Stimulated activated CD8-positive, alpha-beta memory T cell treated with anti-CD3 and anti-CD28 coated beads, Interleukin-4, amount 100 ng/mL, for 1 hour (primary cell): ENCODE measurements around the gene SLC1A1.
"Not testable (repeated sequence)": the region's sequence is repeated elsewhere in the genome, so short reads cannot be mapped to it uniquely, and the experiment has no call there.

Source experiments
- DNase-seq, 2 donors: peaks; one replicate each; pipeline ENCODE4 v3.0.0-alpha.2; 2020; ENCODE audit warnings: low read depth in 2 of 2, low spot score in 1 of 2

Gene SLC1A1

DNA sequence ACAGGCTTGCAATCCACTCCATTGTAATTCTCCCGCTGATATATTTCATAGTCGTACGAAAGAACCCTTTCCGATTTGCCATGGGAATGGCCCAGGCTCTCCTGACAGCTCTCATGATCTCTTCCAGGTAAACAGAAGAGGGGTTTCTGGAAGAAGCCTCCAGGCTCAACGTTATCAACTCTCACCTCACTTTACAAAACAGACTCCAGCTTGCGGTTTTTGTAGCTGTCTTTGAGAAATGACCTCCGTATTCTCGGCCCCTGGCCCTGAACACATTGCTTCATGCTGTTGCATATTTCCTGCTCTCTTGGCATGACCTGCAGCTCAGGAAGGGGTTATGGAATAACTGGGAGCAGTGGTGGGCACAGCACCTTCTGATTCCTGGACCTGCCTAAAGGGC, 85.7 kb downstream of the SLC1A1 start:
- no peak for DNase-seq

DNA sequence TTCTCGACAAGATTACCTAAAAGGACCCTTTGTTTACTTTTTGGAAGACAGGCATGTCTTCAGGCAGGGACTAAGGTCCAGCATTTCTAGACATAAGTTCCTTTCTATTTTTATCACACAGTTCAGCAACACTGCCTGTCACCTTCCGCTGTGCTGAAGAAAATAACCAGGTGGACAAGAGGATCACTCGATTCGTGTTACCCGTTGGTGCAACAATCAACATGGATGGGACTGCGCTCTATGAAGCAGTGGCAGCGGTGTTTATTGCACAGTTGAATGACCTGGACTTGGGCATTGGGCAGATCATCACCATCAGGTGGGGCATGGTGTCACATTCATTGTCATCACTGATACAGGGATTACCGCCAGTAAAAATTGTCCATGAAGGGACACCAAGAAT, 86.2 kb downstream of the SLC1A1 start:
- DNase-seq = no peak

DNA sequence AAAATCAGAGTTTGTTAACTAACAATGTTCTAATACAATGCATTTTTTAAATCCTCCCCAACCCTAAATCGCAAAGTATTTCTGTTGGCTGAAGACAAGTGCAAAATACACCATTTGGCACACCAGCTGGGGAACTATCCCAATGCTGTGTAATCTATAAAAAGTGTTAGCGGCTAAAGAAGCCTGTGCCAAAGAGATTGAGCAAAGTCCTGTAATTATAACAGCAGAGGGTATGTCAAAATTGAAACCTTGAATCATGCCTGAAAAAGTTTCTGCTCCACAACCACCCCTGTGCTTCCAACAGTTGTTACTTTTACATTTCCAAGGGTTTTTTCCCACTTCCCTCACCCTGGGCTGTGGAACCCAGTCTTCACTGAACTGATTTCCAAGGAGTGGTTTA, 88.7 kb downstream of the SLC1A1 start:
- DNase-seq = no peak

DNA sequence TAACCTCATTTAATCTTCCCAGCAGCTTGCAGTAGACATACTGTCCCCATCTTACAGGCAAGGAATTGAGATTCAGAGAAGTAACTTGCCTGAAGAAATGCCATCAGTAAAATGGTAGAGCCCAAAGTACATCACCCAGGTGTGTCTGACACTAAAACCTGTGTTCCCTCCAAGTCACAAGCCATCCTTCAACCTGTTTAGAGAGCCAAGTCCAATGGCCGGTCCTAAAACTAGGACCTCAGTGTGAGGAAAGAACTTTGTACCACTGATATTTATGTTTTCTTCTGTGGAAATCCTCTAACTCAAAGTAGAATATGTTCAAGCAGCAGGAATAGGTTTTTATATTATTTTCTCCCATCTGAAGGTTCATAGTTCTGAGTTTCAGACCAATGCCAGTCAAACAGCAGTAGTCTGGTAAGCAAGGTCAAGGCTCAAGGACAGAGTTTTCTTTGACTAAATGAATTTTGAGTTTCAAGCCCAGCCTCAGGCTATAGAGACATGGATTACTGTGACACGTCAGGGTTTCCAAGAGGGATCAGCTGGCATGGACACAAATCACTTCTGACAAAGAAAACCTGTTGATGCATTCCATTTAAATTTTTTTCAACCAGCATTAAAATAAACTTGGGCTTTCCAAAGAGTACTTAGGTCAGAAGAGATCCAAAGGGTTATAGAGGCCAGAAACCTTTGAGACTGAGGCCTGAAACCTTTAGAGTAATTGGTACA, 90.9 kb downstream of the SLC1A1 start:
- DNase-seq = no peak

DNA sequence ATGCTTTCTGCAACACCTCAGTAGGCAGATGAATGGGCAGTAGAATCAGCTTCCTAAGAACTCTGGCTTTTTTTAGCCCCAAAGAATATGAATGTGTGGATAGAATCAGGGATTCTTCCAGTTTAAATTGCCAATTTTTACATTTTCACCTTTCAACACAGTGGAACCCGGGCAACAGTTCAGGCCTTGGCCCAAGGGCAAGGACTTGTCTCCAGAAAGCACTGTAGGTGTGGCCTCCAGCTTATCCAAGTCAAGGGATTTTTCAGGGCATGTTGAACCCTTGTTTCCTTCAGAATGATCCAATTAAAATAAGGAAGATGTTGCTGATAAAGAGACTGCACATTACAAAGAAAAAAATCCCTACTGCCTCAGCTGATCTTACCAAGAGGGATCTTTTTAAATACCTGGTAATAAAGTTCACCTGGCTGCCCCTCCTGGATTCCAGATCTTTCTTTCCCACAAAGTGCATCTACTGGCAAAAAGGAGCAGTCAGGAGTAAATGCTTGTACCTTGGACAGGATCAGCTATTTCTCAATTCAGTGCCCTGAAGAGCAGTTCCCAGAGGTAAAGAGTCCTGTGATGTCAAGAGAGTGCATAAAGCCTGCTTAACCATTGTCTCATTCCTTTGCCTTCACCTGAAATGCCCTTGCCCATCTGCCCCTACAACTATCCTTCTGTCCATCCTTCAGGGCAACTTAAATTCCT, 91.7 kb downstream of the SLC1A1 start:
- no peak for DNase-seq

DNA sequence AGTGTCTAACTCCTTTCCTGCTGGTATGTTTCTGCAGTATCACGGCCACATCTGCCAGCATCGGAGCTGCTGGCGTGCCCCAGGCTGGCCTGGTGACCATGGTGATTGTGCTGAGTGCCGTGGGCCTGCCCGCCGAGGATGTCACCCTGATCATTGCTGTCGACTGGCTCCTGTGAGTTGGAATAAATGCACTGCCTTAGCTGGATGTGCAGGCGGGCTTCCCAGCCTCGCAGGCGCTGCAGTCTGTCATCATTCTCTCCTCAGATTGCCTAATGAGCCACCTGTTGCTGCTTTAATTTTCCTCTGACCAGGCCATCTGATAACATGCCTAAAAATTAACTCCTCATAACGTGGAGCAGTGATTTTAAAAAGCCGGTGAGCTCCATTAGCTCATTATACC, 92.7 kb downstream of the SLC1A1 start:
- DNase-seq = no peak

DNA sequence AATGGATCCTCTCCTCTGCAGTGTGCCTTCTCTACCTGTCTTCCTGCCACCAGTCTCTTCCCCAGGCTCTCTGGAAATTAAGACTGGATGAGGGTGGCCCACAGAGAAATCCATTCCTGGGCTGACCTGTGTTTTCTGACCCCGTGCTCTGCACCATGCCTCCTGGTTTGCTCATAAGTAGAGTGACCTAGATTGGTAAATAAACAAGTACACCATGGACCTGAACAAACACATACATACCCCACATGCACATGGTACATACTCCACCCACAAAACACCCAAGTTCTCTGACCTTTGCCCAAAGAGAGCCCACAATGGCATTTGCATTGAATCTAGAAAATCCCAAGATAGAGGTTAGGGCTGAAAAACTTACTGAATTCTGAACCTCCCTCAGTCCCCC, 94.4 kb downstream of the SLC1A1 start:
- no peak for DNase-seq

DNA sequence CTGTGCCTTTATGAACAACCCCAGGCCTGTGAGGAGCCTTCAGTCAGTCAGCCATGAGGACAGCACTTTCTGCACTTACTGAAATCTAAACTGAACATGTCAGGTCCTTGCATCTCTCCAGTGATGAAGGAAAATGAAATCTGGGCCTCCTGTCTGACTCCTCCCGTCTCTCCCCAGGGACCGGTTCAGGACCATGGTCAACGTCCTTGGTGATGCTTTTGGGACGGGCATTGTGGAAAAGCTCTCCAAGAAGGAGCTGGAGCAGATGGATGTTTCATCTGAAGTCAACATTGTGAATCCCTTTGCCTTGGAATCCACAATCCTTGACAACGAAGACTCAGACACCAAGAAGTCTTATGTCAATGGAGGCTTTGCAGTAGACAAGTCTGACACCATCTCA, 94.9 kb downstream of the SLC1A1 start:
- DNase-seq = no peak

DNA sequence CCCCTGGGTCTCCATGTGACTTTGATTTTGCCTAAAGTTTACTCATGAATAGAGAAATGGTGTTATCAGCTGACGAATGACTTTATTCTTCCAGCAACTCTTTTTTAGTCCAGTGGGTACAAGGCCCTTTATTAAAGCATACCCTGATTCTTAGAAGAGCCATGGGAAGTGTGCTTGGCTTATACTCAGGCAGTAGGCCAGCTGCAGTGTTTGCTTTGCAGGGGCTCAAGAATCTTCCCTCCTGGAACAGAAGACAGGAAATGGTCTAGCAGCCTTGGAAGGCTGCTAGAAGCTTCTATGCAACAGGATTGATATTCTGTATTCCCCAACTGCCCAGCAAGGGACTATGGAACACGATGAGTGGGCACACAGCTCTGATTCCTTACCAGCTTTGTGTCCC, 98.5 kb downstream of the SLC1A1 start:
- no peak for DNase-seq

DNA sequence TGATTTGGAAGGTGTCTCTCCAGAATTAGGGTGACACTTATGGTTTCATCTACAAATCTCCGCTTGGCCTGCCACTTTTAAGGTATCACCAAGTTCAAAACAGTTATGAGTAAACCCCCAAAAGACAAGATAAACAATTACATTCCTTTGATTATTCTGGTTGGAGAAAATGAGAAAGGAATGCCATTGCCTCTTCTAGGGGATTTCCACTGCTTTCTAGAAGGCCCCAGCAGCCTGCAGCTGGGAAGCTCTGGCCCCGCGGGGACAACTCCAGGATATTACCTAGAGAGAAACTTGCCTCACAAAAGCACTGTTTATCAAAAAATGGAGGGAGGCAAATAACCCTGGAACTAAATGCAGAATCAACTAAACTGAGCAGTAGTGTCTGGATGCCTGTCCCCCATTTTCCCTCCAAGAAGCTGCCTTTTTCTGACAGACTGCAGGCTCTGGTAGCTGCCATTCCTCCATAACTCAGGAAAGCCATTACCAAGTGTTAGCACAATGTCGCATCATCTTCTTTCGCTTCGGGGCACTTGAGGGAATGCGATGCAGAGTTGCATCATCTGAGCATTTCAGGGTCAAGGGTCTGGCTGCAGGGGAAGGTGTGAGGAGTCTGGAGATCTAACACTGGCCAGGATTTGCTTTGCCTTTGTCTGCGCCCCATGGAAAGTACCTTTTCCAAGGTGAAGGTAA, 100.3 kb downstream of the SLC1A1 start:
- DNase-seq = no peak

DNA sequence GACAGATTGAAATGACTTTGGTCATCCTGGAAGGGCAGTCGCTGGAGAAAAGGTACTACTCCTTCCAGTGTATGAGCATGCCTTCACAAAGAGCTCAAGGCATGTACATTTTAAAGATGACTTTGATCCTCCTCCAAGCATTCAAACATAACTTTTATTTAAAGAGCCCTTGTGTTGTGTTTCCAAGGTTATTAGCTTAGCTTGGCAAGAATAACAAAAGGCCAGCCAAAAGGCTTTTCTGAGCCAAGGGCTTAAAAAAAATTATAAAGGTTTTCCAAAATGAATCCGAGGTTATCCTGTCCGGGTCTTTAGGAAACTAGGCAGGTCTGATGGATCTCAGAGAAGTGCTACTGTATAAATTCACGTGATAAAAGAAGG, 100.8 kb downstream of the SLC1A1 start:
- DNase-seq = no peak

DNA sequence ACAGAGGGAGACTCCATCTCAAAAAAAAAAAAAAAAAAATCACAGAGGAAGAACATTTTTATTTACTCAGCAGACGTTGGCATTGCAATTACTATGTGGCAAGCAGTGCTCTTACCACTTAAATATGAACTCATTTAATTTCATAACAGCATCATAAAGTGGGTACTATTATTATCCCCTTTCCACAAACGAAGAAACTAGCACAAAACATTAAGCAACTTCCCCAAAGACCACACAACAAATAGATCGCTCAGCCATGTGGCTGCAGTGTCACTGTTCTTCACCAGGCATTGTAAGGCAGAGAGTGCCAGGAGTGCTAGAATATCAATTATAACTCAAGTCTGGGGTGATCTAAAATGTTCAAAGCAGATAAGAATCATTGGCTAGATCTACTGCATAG, 102.0 kb downstream of the SLC1A1 start:
- DNase-seq = no peak

DNA sequence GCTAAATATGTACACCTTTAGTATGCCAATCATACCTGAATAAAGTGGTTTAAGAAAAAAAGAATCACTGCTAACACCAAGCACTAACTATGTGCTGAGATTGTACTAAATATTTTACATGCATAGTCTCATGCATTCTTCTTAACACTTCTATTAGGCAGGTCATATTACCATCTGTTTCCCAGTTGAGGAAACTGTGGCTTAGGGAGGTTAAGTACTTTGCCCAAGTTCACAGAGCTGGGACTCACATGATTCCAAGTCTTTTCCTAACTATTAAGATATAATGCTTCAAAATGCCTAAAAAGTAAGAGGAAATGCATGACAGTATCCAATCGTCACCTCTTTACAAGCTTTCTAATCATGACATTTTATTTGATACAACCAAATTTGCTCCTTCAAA, 102.6 kb downstream of the SLC1A1 start:
- DNase-seq = no peak

DNA sequence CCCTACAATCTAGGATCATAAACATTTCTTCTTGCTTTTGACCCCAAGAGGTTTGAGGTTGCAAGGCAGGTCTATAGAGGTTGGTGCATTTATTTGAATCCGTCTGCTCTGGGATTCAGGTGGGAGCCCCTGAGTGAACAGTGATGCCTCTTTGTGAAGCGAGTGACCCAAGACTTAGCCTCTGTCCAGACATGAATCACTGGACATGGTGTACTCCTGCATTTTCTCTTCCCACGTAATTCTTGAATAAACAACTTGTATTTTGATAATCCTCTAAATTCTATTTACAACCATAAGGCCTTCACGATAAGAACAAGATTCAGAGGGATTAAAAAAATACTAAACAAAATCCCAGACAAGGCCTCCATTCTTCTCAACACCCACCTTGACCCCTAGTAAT, 104.3 kb downstream of the SLC1A1 start:
- DNase-seq = no peak

DNA sequence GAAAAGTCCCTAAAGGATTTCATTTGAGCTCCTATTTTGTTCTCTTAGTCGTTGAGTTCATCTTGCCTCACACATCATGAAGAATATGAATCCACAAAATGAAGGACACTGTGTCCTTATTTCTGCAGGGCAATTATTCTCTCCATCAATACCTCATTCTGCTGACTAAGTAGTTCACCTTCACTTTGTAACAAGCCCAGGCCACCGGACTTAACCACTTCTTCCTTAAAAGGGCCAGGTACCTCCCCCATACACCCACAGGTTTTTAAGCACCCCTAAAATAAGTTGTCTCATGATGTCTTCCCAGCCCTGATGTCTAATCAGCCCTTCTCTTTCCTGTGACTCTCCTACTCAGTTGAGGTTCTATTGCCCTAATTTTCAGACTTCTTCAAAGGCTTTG, 104.7 kb downstream of the SLC1A1 start:
- no peak for DNase-seq

DNA sequence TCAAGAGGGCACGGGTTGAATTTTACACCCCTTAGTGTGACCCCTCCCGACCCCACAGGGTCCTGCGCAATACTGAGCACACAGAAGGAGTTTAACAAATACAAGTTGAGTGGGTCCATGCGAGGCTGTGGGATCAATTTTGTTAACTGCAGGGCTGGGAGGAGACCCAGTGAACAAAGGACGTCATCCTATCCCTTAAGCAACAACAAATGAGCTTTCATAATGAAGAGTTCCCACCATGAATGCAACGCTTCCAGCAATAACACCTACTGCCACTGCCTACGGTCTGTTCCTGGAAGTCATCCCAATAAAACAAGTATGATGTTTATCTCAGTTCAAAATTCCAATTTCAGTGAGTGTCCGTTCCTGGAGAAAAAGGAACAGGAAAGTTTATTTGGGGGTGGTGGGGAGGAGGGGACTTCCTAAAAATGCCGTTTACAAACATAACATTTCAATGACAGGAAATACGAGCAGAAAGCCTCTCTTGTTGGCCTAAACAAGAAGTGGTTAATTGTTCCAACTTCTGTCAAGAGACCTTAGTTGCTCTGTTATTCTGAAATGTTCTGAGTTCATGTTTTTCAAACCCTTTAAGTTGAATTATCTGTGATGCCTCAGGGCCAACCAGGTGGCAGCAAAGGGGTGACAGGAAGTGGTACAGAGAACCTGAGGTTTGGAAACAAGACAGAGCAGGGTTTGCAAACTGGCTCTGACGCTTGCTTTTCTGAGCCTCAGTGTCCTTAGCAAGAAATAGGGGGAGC, 106.1 kb downstream of the SLC1A1 start:
- DNase-seq = peak in 1 of 2 donors; percentile 27

DNA sequence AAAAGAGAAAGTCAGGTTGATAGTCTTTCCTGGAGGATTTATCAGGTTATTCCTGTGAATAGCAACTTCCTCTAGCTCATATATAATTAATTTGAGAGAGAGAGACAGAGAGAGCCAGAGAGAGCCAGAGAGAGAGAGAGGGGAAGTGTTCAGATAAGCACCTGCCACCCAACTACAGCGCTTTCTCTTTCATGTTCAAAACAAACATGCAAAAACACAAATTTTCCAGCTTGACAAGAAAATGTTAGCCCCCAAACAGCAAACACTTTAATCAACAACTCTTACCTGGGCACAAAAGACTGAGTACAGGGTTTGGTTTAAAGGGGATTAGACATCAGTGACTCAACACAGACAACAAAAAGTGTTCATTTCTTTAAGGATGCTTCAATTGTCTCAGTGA, 110.1 kb downstream of the SLC1A1 start:
- DNase-seq = no peak

DNA sequence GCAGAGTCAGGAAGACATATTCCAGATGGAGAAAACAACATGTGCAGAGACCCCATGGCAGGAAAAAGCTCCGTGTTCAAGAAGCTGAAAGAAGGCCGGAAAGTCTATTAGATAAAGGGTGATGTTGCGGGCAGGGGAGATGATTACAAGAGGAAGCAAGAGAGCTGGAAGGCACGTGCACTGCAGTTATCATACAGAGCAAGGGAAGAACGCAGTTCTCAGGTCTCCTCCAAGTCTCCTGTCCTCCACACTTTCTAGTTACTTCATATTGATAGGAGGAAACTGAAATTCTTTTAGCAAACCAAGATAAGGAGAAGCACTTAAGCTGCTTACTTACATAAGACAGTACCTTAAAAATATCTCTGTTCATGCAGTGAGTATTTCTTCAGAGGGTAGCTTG, 113.6 kb downstream of the SLC1A1 start:
- no peak for DNase-seq

DNA sequence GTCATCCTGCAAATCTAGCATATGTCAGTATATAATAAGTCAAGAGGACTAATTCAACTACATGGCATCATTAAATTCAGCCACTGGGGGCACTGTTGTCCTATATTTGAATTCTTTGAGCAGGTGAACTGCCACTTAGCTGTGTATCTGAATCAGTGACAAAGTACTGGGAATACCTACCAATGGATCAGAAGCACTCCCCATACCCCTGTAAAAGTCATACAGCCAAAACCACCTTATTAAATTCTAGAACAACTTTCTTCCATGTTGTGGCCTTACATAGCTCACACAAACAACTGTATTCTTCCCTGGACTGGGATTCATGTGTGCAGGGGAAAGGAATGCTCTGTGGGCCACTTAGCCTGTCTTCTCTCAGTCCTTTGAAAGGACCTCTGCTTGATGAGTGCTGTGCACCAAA, 114.4 kb downstream of the SLC1A1 start:
- peak; percentile 16 to 34 for DNase-seq

DNA sequence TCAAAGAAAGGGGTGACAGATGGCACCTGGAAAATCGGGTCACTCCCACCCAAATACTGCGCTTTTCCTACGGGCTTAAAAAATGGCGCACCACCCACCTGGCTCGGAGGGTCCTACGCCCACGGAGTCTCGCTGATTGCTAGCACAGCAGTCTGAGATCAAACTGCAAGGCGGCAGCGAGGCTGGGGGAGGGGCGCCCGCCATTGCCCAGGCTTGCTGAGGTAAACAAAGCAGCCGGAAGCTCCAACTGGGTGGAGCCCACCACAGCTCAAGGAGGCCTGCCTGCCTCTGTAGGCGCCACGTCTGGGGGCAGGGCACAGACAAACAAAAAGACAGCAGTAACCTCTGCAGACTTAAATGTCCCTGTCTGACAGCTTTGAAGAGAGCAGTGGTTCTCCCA, 115.8 kb downstream of the SLC1A1 start:
- not testable (repeated sequence) for DNase-seq

DNA sequence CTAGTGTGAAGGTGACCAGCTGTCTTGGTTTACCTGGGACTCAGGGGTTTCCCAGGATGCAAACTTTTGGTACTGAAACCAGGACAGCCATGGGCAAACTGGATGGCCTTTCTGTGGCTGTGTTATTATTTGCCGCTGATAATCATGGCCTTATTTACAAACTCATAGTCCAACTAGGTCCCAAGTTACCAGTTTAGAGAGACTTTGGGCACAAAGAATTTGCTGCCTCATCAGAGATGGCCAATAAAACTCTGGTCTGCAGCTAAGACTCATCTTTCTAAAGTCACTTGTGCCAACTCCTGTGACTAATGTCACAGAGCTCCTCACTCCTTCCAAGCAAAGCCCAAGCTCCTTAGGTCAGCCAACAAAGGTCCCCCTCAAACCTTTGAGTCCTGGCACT, 124.4 kb downstream of the SLC1A1 start:
- DNase-seq = no peak

DNA sequence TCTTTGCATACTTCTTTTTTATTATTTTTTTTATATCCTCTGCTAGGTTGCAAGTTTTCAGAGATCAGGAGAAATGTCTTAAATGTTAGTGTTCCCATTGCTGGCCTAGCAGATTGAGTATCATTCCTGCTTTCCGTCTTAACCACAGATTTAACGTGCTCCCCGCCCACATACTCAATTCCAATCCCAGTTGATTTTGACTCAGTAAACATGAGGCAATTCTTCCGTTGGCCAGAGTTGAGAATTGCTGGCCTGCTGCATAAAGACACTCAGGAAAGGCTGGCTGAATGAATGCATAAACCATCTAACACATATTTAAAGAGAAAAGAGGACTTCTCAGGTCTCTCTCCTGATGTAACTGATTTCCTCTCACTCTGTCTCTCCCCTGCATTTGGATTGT, 125.0 kb downstream of the SLC1A1 start:
- DNase-seq = no peak
